Neural cell (in vitro differentiated cells): Measurements from ENCODE around the gene DNAJB2. TPM values are rescaled to one million over a fixed set of nuclear protein-coding genes. Genes with fewer than 3 reads are reported as not detected.

Experiments used
- H2AFZ ChIP-seq: fragments of 200-600, 300-800 bp; sonication (generic), shearing (Covaris generic); 2 replicates; pipeline ENCODE4 v1.6.0; 2014; ENCODE audit warnings: low read depth, mild to moderate bottlenecking, antibody characterized with exemption, low read length, moderate library complexity
- H3F3A ChIP-seq: fragments of 200-600 bp; shearing (Covaris generic); 2 replicates; pipeline ENCODE4 v1.6.1; 2016; ENCODE audit warnings: mild to moderate bottlenecking, moderate library complexity, mixed read lengths, antibody characterized with exemption, low read length; ENCODE audit not compliant: insufficient read depth, poor library complexity, severe bottlenecking
- H3K27ac ChIP-seq: fragments of 200-600, 300-800 bp; sonication (generic), shearing (Covaris generic); 2 replicates; pipeline ENCODE4 v1.5.1; 2014; ENCODE audit warnings: mild to moderate bottlenecking, low read length, moderate library complexity
- H3K27me3 ChIP-seq: fragments of 300-800, 200-600 bp; sonication (generic), shearing (Covaris generic); 2 replicates; pipeline ENCODE4 v1.6.0; 2014; ENCODE audit warnings: mild to moderate bottlenecking, low read depth, low read length, moderate library complexity; ENCODE audit not compliant: insufficient read depth
- H3K36me3 ChIP-seq: fragments of 300-800, 200-600 bp; sonication (generic), shearing (Covaris generic); 2 replicates; pipeline ENCODE4 v1.5.1; 2014; ENCODE audit warnings: mild to moderate bottlenecking, antibody characterized with exemption, low read length, moderate library complexity; ENCODE audit not compliant: insufficient read depth
- H3K4me2 ChIP-seq: fragments of 300-800, 200-600 bp; sonication (generic), shearing (Covaris generic); 2 replicates; pipeline ENCODE4 v1.6.0; 2014; ENCODE audit warnings: mild to moderate bottlenecking, low read length
- H3K4me3 ChIP-seq: fragments of 300-800, 200-600 bp; sonication (generic), shearing (Covaris generic); 2 replicates; pipeline ENCODE4 v1.5.1; 2014; ENCODE audit warnings: mild to moderate bottlenecking, low read length, moderate library complexity
- H3K79me2 ChIP-seq: fragments of 200-600 bp; shearing (Covaris generic); replicated peaks from 2 replicates; pipeline ENCODE4 v1.6.0; 2014; ENCODE audit warnings: mild to moderate bottlenecking, low read length, moderate library complexity; ENCODE audit not compliant: insufficient read depth
- H3K9ac ChIP-seq: fragments of 300-800, 200-600 bp; sonication (generic), shearing (Covaris generic); 2 replicates; pipeline ENCODE4 v1.6.1; 2016; ENCODE audit warnings: mild to moderate bottlenecking, low read length, mixed read lengths
- H3K9me2 ChIP-seq: fragments of 200-600 bp; shearing (Covaris generic); 2 replicates; pipeline ENCODE4 v1.6.1; 2016; ENCODE audit warnings: mild to moderate bottlenecking, low read length, mixed read lengths; ENCODE audit not compliant: insufficient read depth
- H3K9me3 ChIP-seq: fragments of 200-600, 300-800 bp; sonication (generic), shearing (Covaris generic); 2 replicates; pipeline ENCODE4 v1.6.1; 2016; ENCODE audit warnings: mild to moderate bottlenecking, mixed run types, low read length, moderate library complexity, mixed read lengths
- H4K20me1 ChIP-seq: fragments of 200-600 bp; shearing (Covaris generic); 2 replicates; pipeline ENCODE4 v1.6.1; 2016; ENCODE audit warnings: mild to moderate bottlenecking, mixed run types; ENCODE audit not compliant: insufficient read depth
- CTCF ChIP-seq: fragments of 450-650 bp; IDR thresholded peaks from 2 replicates; pipeline ENCODE4 v1.5.1; 2014; ENCODE audit warnings: antibody characterized with exemption, mild to moderate bottlenecking, moderate library complexity; ENCODE audit not compliant: poor library complexity, severe bottlenecking
- EP300 ChIP-seq: fragments of 450-650 bp; conservative IDR thresholded peaks from 2 replicates; pipeline ENCODE4 v1.6.1; 2014; ENCODE audit warnings: antibody characterized with exemption, mild to moderate bottlenecking, moderate library complexity; ENCODE audit not compliant: poor library complexity, severe bottlenecking
- EZH2 ChIP-seq: fragments of 200-600, 300-800 bp; shearing (Covaris generic), sonication (generic); IDR thresholded peaks from 2 replicates; pipeline ENCODE4 v1.6.1; 2014; ENCODE audit warnings: antibody characterized with exemption, low read length, borderline replicate concordance, mild to moderate bottlenecking; ENCODE audit not compliant: insufficient read depth, poor library complexity, severe bottlenecking
- MXI1 ChIP-seq: fragments of 450-650 bp; conservative IDR thresholded peaks from 2 replicates; pipeline ENCODE4 v1.6.1; 2014; ENCODE audit warnings: antibody characterized with exemption, mild to moderate bottlenecking; ENCODE audit not compliant: poor library complexity, severe bottlenecking
- POLR2AphosphoS5 ChIP-seq: IDR thresholded peaks from 2 replicates; pipeline ENCODE4 v1.6.1; 2012
- RAD21 ChIP-seq: fragments of 450-650 bp; conservative IDR thresholded peaks from 2 replicates; pipeline ENCODE4 v1.6.1; 2014; ENCODE audit warnings: antibody characterized with exemption, mild to moderate bottlenecking, moderate library complexity
- SMC3 ChIP-seq: fragments of 450-650 bp; conservative IDR thresholded peaks from 2 replicates; pipeline ENCODE4 v1.6.1; 2014; ENCODE audit warnings: antibody characterized with exemption, mild to moderate bottlenecking, moderate library complexity; ENCODE audit not compliant: poor library complexity
- TAF1 ChIP-seq: IDR thresholded peaks from 2 replicates; pipeline ENCODE4 v1.6.1; 2012; ENCODE audit warnings: low read depth
- polyA plus RNA-seq: library from polyadenylated mRNA; depleted of rRNA; stranded (reverse); fragments of >200 nt; gene quantifications from 2 replicates; pipeline ENCODE4 v1.2.3, GENCODE V29; 2014
- TF ChIP-seq, protein P1 (sequence below): IDR thresholded peaks from 2 replicates; pipeline ENCODE4 v1.6.1; 2012; ENCODE audit warnings: borderline replicate concordance

DNAJB2 gene
- polyA plus RNA-seq, 1 donor from 2014 or later: 145 TPM

- H3K79me2 ChIP-seq: peaks cover 12% of the 10 kb centered on the region
- TF ChIP-seq CTCF: no peak
These were observed 32.6 kb upstream of the DNAJB2 start for GRCh38 chr2:219246559-219246958.

GRCh38 chr2:219247678-219248642 lies 31.2 kb upstream of the DNAJB2 start:
- Histone ChIP-seq H3K4me3 (no peak overlapping the region), H3K36me3 (peaks cover 8% of the 10 kb centered on the region), H3K9me2 (no peaks in the 10 kb centered on the region), H4K20me1 (no peaks in the 10 kb centered on the region), H3F3A (no peaks in the 10 kb centered on the region), H3K9me3 (no peaks in the 10 kb centered on the region), H3K27ac (no peak overlapping the region), H3K79me2 (peaks cover 12% of the 10 kb centered on the region), H3K27me3 (peaks cover 17% of the 10 kb centered on the region), H3K4me2 (no peak overlapping the region), H3K9ac (no peak overlapping the region), H2AFZ (no peak overlapping the region)
- TF ChIP-seq RAD21 (no peak), EZH2 (no peak), CTCF (no peak), TAF1 (no peak)

More at GRCh38 chr2:219246559-219246958, 32.6 kb upstream of the DNAJB2 start:
- Histone ChIP-seq H3K4me3 (peak overlapping the region; percentile 85), H3K4me2 (no peak overlapping the region), H3K36me3 (peaks cover 8% of the 10 kb centered on the region), H3K9ac (peak overlapping the region; percentile 97), H3F3A (no peaks in the 10 kb centered on the region), H3K9me2 (no peaks in the 10 kb centered on the region), H3K27me3 (peaks cover 3% of the 10 kb centered on the region), H3K9me3 (no peaks in the 10 kb centered on the region), H2AFZ (no peak overlapping the region), H3K27ac (no peak overlapping the region), H4K20me1 (no peaks in the 10 kb centered on the region)

GRCh38 chr2:219248845-219249202 lies 30.3 kb upstream of the DNAJB2 start:
- TF ChIP-seq SMC3 (no peak), EZH2 (no peak), TAF1 (no peak), EP300 (no peak), MXI1 (no peak), POLR2AphosphoS5 (no peak), CTCF (no peak), RAD21 (no peak)
- TF ChIP-seq, protein P1, sequence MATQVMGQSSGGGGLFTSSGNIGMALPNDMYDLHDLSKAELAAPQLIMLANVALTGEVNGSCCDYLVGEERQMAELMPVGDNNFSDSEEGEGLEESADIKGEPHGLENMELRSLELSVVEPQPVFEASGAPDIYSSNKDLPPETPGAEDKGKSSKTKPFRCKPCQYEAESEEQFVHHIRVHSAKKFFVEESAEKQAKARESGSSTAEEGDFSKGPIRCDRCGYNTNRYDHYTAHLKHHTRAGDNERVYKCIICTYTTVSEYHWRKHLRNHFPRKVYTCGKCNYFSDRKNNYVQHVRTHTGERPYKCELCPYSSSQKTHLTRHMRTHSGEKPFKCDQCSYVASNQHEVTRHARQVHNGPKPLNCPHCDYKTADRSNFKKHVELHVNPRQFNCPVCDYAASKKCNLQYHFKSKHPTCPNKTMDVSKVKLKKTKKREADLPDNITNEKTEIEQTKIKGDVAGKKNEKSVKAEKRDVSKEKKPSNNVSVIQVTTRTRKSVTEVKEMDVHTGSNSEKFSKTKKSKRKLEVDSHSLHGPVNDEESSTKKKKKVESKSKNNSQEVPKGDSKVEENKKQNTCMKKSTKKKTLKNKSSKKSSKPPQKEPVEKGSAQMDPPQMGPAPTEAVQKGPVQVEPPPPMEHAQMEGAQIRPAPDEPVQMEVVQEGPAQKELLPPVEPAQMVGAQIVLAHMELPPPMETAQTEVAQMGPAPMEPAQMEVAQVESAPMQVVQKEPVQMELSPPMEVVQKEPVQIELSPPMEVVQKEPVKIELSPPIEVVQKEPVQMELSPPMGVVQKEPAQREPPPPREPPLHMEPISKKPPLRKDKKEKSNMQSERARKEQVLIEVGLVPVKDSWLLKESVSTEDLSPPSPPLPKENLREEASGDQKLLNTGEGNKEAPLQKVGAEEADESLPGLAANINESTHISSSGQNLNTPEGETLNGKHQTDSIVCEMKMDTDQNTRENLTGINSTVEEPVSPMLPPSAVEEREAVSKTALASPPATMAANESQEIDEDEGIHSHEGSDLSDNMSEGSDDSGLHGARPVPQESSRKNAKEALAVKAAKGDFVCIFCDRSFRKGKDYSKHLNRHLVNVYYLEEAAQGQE: no peak
- Histone ChIP-seq H3K79me2 (peaks cover 12% of the 10 kb centered on the region), H2AFZ (no peak overlapping the region), H3K4me3 (no peak overlapping the region), H3F3A (no peaks in the 10 kb centered on the region), H3K27me3 (peaks cover 25% of the 10 kb centered on the region), H3K27ac (no peak overlapping the region), H3K9ac (no peak overlapping the region), H3K9me2 (no peaks in the 10 kb centered on the region), H3K9me3 (no peaks in the 10 kb centered on the region), H3K4me2 (no peak overlapping the region), H4K20me1 (no peaks in the 10 kb centered on the region), H3K36me3 (peaks cover 8% of the 10 kb centered on the region)
